ENCODE results near the gene CNTNAP2.
A peak's percentile ranks its signal among the peaks of the same experiment; 100 is the strongest.

CNTNAP2 gene

DNA sequence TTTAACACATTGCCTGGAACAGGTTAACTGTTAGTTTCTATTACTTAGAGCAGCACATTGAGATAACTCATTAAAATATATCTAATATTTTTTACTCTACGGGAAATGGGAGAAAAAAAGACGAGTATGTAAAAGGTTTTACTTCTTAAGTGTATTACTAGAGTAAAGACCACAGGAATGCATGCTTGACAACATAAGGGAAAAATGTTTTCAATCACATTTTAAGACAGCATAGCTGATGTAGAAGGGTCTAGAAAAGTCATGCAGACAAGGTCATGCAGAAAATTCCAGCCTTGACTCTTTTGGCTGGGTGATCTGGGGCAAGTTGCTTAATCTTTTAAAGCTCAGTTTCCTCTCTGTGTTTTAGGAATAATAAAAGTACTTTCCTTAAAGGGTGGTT lies 806.2 kb downstream of the CNTNAP2 start:
- no peak for DNase-seq

DNA sequence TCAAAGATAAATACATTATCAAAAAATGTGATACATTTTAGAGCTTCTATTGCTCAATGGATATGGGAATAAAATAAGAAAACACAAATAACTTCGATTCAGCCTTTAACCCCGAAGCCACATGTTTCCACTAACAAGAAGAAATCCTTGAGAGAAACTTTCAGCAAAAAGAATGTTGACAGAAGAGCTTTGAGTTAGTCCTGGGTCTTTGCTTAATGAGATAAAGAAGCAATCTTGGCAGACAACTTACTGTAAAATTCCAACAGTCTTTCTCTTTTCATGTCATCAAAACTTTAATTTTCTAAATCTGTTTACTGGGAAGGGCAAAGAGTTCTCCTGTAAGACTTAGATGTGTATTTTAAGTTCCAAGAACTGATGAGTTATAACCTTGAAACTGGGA lies 810.2 kb downstream of the CNTNAP2 start:
- no peak for DNase-seq

DNA sequence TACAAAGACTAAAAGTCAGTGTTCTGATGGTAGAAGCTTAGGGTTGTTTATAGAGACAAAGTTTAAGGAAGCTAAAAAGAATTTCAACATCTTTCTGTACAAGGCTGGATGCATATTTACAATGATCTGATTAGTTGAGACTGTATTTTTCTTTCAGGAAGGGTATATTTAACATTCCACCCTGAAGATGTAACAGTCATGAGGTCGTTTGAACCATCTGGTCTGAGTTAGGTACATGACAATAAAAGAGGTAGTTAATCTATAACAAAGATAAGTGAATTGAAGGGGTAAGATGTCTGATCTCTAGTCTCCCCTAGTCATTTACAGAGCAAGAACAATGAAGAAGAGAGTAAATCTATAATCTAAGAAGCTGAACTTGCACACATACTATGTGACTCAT lies 821.2 kb downstream of the CNTNAP2 start:
- DNase-seq: no peak

DNA sequence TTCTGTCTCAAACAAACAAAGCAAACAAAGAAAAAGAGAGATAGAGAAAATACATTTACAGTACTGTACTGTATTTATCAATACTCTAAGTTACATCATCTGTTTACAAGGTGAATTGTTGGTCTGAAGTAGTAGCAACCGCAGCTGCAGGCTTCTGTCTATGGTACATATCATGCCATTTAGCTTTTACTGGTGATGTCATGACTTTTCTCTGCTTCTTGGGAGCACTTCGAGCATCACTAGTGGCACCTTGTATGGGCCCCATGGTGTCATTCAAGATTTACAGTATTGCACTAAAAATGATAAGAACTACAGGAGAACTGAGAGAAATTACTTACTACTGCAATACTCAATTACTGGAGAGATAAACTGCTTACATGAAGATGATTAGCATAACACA lies 826.9 kb downstream of the CNTNAP2 start:
- DNase-seq: no peak

DNA sequence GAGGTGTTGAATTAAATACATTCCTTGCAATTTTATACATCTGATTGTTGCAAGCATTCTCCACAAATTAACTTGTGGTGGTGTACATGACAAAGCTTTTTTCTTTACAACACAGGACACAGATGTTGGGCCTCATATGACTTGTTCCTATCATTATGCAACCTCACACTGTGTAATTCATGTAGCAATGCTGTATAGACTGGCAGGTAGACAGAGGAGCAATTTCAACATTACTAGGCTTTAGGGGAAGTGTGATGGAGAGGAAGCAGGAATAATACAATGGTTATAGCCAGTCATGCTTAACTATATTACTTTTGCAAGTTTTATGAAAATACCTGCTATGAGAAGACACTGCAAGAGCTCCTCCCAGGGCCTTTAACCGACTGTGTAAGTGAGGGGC lies 832.1 kb downstream of the CNTNAP2 start:
- DNase-seq: no peak

DNA sequence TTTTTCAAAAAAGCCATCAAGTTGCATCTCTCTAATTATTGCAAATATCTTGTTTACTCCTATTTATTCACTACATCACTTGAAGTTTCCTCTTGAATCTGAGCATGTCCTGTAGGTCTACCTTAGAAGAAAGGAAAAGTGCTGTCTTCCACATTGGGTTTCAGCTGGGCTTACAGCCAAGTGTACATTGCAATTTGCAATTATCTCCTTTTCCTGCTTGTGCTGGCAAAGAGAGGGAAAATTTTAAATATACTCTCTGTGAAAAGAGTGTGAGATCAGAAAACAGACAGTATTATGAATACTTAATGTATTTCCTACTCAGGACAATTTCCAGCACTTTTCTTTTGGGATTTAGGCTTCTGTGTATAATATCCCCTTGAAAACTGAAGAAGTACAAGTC lies 839.7 kb downstream of the CNTNAP2 start:
- DNase-seq: no peak

DNA sequence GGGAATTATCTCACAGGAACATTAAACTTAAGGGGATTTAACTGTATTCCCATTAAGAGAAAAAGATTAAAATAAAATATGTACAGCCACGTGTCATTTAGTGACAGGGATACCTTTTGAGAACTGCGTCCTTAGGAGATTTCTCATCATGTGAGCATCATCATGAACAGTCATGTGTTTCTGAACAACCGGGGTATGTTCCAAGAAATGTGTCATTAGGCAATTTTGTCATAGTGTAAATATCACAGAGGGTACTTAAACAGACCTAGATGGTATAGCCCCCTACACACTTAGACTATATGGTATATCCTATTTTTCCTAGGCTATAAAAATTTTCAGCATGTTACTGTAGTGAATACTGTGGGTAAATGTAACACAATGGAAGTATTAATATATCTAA lies 840.3 kb downstream of the CNTNAP2 start:
- no peak for DNase-seq

DNA sequence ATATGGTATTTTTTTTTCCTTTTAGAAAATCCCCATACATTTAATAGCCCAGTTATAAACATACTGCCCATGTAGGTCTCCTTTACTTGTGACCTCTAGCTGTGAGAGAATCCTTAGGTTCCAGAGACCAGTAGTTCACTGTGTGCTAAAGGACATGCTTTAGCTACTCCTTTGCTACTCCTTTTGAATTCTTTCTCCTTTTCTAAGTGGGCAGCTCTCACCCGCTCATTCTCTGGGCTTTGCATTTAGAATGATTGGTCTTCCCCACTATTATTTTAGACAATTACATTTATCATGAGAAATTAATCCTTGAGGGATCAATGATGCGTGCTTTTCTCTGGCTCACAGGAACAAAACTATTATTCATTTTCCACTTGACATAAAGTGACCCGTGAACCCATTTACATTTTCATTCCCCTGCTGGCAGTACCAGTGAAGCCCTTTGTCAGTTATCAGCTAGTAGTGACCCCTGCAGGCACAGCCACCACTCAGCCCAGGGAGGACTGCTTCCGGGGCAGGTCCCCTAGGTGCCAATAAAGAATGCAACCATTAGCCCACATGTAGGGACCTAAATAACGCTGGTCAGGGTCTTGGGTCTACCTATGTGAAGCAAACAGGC lies 844.3 kb downstream of the CNTNAP2 start:
- DNase-seq: no peak

DNA sequence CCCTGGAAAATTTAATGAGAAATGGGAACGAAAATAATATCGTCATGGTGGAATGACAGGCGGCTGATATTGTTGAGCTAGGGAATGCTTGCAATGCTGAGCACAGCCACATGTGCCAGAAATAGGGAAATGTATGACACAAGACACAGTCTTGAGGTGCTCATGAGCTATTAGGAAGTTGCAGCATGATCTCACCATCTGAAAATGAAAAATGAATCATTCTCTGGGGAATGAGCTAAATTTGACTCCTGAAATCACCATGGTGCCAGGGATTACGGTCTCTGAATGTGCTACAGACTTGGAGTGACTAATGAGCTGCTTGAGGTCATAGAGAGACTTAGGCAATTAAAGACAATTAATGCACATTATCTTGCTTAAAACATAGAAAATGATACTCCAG lies 845.0 kb downstream of the CNTNAP2 start:
- no peak for DNase-seq

DNA sequence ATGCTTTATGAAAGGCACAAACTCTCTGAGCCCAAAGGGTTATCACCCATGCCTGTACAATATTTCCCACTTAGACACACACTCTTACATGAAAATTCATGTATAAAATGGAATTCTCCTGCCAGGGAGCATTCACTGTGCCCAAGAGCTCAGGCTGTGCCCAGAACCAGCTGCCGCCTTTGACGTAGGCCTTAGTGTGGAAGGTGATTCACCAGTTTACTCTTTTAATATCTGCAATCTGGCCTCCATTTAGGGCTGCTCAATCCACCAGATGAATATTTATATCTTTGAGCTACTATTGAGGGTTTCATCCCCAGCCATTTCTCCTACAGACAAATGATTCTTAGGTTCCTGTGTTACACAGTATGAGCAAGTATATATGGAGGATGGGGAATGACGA lies 849.7 kb downstream of the CNTNAP2 start:
- DNase-seq: no peak

DNA sequence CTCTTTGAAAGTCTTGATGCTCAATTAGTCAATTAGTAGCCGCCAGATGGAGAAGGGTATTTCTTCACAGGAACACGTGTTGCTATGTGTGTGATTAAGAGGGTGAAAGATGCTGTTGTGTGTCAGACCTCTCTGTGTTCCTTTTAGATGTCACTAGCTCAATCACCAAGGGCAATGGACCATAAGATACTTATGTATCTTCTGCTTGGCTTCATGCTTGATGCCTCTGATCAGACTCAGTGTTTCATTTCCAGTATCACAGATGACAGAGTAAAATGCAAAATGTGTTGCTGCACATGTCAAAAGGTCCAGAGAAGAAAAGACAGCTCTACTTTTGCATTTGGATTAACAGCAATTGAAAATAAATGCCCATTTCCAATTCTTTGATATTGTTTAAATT lies 865.9 kb downstream of the CNTNAP2 start:
- peak in 1 of 2 experiments; percentile 28 for DNase-seq

DNA sequence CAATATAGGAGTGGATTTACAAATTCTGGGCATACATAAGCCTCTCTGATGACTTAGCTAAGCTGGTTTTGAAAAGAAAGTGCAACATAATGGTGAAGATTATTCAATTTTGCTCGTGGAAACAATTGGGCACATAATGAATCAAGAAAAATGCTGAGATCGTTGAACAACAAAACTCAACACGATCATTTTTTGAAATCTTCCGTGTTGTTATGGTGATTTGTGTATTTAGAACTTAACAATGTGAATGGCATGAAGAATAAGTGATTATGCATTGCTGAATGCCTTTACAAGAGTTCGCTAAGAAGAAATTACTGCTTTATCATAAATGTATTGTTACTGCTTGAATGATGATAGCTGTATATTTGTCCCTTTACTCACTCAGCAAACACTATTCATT lies 875.0 kb downstream of the CNTNAP2 start:
- no peak for DNase-seq

DNA sequence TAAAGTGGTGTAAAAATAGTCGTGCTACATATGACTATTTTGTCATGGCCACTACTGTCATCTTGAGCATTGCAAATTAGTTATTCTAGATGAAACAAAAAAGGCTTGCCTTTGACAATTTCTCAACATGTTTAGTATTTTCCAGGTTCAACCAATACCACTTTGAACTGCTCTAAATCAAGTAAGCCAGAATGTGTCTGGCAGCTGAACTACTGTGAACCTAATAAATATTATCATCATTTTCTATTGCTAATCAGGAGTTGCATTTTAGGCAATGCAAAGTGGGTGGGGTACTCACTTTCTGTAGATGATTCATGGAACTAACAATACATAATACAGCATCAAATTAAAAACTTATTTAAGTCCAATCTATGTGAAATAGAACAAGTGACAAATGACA lies 877.2 kb downstream of the CNTNAP2 start:
- DNase-seq: no peak

DNA sequence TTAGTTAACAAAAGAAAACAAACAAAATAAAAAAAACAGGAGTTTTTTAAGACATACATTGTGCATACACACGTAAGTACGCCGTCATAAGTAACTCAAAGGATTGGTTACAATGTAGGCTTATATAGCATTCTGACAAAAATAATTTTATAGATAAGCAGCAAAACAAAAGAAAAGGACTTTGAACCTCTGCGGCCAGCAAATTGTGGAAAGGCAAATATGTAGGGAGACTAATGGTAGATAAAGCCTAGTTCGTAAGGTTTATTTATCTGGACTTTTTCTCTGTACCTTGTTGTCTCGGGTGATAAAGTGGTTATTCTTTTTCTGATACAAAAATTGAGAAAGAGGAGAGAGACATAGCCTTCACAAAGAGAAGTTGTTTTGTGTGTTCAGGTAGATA lies 891.9 kb downstream of the CNTNAP2 start:
- no peak for DNase-seq

DNA sequence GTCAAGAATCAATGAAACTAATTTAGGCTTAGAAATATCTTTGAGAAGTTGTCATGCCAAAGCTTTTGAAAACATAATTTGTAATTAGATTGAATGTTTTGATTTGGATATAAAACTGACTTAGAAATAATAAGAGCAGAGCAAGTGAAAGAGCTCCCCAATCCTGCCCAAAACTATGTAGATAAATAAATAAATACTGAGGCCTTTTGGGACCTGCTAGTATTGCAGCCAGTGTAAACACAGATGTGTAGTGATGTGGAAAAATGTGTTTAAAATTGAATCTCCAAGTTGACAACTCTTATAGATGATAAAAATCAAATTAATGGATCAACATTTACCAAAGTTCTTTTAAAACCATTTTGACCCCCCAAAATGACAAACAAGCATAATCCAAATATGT lies 896.1 kb downstream of the CNTNAP2 start:
- DNase-seq: no peak

DNA sequence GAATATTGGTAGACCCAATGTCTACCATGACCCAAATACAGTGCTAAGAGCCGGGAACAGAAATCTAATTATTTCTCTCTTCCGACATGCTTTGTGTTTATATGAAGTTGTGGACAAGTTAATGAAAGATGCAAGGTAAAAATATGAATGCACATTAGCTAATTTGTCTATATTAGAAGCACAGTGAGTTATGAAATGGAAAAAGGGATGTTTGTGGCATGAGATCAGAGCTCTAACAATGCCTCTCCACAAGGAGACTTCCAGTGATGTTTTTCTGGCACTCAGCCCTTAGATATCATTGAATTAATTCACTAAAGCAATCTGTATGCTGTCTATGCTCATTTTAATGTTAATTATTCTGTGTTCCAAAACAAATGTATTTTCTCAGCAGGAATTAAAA lies 897.2 kb downstream of the CNTNAP2 start:
- DNase-seq: no peak

DNA sequence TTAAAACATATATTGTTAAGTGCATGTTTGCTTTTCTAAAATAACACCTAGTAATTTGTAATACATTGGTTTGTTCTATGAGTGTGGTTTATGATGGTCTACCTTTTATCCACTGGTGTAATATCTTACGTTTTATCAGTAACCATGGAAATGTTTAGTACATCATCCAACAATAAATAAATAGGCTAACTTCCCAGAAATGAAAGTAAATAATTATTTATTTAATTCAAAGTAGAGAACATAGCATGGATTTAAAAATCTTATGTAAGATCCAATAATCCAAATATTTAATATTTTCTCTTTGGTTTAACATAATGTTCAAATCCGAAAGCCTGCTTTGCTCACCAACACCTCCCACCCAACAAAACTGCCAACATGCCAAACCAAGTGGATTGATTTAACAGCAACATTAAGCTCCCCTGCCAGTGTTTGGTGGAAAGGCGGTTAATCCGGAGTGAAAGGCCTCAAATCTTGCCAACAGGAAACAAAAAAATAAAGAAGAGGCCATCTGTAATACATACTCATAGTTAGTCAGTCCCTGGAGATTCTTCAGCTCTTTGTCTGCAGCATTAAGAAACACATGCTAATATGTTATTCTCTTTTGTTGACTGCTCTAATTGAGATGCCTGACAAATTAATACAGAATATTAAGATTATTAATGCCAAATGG lies 897.8 kb downstream of the CNTNAP2 start:
- DNase-seq: peak in 1 of 2 experiments; percentile 42

DNA sequence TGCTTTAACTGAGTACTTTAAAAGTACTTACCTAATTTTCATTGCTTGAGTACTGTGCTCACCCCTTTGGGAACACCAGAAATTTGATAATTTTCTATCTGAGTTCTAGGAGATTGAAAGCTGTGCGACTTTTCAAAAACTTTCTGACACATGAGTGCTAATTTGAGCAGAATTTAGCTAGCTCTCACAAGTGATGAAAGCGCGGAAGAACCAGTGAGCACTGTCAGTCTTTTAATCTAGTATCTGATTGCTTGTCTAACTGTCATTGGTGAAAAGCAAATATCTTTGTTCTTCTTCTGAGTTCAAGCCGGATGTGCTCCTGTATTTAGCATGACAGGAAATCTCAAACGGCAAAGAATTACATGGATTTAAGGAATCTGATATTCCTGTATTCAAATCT lies 899.4 kb downstream of the CNTNAP2 start:
- no peak for DNase-seq

DNA sequence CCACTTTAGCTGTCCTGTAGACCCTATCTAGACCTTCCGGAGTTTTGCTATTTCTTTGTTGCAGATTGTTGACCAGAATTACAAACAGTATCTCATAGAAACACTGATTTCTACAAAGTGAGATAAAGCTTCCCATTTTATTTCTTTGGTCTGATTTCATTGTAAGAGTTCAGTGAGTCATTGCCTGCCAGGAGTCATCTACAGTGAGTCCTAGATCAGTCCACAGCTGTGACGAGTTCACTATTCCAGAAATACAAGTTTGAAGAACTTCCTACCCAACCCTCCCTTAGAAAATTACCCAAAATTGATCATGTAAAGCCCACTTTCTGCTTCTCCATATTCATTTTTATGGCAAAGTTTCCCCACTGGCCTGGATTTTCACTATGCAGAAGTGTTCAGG lies 905.5 kb downstream of the CNTNAP2 start:
- no peak for DNase-seq

DNA sequence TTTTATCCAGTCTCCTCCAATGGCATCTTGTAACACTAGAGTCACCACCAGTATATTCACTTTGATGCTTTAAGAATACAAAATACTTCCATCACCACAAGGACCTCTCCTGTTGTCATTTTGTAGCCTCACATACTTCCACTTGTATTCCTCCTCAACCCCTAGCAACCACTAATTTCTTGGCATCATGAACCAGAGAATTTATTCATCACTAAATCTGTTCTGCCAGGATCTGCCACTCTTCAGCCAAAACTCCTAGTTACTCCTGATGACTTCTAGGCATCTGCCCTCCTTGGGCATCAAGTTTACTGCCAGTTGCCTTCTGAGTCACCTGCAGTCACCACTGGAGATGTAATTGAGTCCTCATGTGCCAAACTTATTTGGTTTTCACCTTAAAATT lies 906.8 kb downstream of the CNTNAP2 start:
- no peak for DNase-seq

DNA sequence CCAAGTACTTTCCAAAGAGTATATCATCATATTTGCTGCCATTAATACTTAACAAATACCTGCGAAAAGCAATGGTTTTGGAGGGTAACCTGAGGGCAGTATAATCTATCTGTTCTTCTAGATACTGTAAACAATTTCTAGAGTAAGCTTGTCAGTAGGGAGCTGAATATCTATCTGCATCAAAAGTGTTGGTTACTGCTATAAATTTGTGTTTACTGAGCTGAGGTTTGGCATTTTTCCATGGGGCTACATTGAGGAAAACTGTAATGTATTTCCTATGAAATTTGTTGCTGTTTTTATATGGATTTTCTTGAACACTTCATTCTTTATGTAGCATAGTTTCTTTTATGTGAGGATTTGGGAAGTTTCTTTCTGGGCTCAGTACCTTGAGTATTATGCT lies 913.4 kb downstream of the CNTNAP2 start:
- DNase-seq: no peak

DNA sequence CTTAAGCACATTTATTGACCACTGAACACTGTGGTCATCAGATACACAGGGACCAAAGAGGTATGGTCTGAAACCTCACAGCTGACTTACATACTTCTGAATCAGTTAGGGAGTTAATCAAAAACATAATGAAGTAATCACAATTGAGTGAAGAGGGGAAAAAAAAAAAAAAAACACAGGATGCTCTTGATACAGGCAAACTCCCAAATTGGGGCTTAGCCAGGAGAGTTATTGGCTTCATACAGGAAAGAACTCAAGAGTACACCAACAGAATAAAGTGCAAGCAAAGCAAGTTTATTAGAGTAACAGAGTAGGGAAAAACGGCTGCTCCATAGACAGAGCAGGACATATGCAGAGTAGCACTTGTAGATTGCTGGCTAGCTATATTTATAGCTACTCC lies 917.0 kb downstream of the CNTNAP2 start:
- no peak for DNase-seq

DNA sequence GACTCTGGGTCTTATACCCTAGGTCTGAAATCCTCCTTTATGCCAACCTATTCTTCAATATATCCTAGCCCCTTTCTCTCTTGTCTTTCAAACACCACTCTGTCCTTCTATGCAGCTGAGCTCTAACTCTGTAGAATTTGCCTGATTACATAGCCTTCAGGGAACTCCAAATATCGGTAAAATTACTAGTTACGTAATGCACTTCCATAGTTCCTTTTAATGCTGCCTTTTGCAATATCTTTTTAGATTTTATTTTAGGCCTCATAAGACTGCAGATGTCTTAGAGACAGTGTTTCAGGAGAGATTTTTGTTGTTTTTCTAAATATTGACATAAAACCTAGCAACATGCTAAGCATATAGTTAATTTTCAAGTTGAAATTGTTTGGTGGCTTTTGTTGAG lies 924.8 kb downstream of the CNTNAP2 start:
- DNase-seq: no peak

DNA sequence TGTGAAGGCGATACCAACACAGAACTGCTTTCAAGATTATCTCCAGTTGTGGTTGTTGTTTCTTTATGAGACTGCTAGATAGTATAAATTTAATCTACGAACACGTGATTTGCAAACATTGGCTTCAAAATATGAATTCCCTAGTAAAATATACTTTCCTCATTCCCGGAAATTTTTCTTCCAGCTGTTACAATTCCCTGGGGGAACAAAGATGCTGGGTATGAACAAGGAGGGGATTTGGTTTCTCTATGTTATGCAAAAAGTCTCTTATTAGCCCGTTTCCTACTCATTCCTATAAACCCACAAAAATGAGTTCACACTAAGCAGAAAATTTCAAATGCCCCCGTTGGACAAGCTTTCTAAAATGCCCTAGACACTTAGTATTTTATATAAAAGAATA lies 928.3 kb downstream of the CNTNAP2 start:
- no peak for DNase-seq

DNA sequence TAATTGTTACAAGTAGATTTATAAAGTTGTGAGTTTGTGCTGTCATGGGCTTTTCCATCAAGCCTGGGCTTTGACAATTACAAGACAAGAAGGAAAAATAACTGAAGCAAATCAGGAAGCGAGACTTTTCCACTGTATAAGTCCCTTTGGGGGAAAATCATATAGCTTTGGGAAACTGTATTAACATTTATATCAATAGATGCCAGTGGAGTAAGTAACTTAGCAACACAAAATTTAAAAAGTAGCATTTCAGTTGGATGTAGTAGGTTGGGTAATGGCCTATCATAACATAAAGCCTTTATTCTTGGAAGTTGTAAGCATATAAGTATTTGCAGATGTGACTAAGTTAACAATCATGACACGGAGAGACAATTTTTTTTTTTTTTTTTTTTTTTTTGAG lies 931.1 kb downstream of the CNTNAP2 start:
- DNase-seq: no peak

All from NCI-H524 (cell line).